LNCaP clone FGC (cell line): ENCODE measurements around the gene PDLIM5.
A peak's percentile ranks its signal among the peaks of the same experiment; 100 is the strongest.
"Not testable (repeated sequence)": the region's sequence is repeated elsewhere in the genome, so short reads cannot be mapped to it uniquely, and the experiment has no call there.

Source experiments
- DNase-seq: peaks from one replicate; pipeline ENCODE4 v3.0.0-alpha.2; 2011; ENCODE audit warnings: low read depth
- H3K4me3 ChIP-seq: 2 replicates; pipeline ENCODE4 v1.5.1; 2011; ENCODE audit warnings: mild to moderate bottlenecking, low read depth, low read length, control low read depth
- TF ChIP-seq, protein P1 (sequence below): IDR thresholded peaks from 2 replicates; pipeline ENCODE4 v1.5.1; 2012; ENCODE audit warnings: mild to moderate bottlenecking; ENCODE audit not compliant: control insufficient read depth, insufficient read depth; ENCODE audit errors: extremely low read depth

The PDLIM5 gene

DNA sequence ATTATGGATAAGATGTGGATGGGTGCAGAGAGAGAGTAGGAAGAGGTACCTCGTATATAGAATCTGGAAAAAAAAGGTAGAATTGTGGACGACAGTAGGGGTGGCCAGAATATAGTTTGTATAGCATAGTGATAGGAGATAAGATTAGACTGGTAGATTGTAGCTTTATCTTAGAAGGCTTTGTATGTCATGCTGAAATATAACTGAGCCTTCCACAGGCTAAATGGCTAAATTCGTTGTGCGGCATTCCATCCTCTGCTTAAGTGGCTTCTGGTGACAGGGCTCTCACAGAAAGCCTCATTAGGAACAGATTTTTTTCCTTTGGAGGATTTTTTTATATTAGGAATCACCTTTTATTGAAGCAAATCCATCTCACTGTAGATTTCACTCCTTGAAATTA lies 163.7 kb downstream of the PDLIM5 start:
- TF ChIP-seq, protein P1, sequence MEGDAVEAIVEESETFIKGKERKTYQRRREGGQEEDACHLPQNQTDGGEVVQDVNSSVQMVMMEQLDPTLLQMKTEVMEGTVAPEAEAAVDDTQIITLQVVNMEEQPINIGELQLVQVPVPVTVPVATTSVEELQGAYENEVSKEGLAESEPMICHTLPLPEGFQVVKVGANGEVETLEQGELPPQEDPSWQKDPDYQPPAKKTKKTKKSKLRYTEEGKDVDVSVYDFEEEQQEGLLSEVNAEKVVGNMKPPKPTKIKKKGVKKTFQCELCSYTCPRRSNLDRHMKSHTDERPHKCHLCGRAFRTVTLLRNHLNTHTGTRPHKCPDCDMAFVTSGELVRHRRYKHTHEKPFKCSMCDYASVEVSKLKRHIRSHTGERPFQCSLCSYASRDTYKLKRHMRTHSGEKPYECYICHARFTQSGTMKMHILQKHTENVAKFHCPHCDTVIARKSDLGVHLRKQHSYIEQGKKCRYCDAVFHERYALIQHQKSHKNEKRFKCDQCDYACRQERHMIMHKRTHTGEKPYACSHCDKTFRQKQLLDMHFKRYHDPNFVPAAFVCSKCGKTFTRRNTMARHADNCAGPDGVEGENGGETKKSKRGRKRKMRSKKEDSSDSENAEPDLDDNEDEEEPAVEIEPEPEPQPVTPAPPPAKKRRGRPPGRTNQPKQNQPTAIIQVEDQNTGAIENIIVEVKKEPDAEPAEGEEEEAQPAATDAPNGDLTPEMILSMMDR = no peak
- DNase-seq = no peak
- H3K4me3 ChIP-seq = no peak overlapping the region

DNA sequence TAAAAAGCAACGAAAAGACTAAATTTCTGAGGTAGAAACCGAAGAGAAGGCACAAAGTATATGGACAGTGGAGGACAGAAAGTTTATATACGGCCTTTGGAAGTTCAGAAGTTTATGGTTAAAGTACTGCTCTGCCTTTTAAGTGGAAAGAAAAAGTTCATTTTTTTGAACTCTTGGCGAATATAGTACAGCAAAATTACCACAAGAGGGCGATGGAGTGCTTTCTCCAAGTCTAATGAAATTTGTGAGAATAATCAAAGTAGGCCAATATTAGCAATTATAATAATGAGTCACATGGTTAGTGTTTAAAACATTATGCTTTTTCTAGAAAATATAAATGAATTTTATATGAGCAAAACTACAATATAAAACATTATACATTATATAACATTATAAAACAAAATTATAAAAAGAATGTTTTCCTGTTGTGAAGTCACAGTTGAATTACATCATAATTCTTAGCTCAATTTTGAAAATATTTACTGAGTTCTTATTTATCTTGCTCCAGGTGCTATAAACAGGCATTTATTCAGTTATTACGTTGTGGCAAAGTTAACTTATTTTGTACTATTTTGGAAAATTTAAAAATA lies 169.8 kb downstream of the PDLIM5 start:
- DNase-seq = no peak
- H3K4me3 ChIP-seq = no peak overlapping the region
- TF ChIP-seq, protein P1 = peak; percentile 61

DNA sequence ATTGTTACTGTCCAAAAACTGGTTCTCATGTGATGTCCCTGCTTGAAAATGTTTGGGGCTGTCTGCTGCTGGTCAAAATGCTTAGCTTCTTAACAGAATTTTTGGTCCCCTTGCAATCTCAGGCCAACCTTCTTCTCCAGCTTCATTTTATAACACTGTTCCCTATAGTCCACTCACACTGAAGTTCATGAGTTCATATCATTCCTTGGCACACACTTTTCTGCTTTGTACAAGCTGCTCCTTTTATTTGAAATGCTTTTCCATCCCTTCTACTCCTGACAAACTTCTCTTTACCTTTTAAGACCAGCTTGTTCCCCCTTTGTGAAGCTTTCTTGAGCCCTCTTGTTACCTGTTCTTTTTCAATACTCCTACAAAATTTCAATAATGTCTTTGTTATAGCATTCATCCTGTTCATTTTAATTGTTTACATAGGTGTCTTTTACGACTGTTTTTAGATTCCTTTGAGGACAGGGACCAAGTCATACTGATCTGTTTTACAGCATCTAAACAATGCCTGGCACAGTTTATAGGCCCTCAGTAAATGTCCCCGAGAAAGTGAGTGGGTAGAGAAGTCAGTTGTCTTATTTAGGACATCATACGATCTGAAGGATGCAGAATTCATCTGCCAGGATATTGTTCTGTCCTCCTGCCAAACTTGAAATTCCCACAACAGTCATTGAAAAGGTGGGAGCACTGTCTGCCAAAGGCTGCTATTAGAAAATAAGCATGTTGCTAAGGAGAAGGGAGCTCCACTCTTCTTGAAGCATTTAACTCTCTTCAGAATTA lies 171.6 kb downstream of the PDLIM5 start:
- H3K4me3 ChIP-seq = no peak overlapping the region
- peak; percentile 99 for DNase-seq
- TF ChIP-seq, protein P1 = no peak

DNA sequence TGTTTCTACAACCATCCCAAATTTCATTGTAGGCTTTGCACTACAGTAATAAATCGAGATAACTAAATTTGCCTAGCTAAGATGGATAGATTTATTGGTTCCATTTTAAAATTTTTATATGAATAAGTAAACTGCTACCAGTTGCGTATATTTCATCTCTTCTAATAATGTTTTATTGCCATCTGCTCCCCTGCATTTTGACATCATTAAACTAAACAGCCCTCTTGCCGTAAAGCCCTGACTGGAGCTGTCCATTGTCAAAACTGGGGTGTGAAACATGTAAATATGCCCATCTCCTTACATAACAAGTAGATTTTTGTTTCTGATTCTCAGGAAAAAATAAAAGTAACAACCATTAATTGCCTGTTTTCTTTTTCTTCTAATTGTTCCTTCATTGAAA lies 175.2 kb downstream of the PDLIM5 start:
- TF ChIP-seq, protein P1 = no peak
- no peak overlapping the region for H3K4me3 ChIP-seq
- peak; percentile 71 for DNase-seq

DNA sequence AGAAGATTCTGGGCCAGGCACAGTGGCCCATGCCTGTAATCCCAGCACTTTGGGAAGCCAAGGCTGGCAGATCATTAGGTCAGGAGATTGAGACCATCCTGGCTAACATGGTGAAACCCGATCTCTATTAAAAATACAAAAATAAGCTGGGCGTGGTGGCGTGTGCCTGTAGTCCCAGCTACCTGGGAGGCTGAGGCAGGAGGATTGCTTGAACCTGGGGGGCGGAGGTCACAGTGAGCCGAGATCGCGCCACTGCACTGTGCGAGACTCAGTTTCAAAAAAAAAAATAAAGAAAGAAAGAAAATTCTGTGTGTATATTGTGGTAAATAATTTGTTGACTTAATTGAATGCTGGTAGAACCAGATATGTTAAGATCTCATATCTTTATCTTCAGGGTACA lies 177.3 kb downstream of the PDLIM5 start:
- DNase-seq, H3K4me3 ChIP-seq: not testable (repeated sequence)

DNA sequence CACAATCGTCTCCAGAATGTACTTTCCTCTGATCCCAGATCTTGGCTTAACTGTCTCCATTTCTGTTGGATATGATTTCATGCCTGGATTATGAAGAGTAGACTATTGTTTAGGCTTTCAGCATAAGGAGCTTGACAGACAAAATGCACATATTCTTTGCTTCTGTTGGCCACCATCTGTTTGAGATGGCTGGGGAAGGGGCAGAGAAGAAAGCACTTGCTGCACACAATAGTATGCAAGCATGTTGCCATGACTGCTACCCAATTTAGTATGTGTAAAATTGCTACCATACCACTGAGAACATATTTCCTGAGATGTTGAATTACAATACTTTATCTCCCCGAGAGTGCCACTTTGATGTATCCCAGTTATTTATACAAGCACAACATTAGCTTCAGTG lies 178.1 kb downstream of the PDLIM5 start:
- TF ChIP-seq, protein P1 = no peak
- no peak for DNase-seq
- no peak overlapping the region for H3K4me3 ChIP-seq

DNA sequence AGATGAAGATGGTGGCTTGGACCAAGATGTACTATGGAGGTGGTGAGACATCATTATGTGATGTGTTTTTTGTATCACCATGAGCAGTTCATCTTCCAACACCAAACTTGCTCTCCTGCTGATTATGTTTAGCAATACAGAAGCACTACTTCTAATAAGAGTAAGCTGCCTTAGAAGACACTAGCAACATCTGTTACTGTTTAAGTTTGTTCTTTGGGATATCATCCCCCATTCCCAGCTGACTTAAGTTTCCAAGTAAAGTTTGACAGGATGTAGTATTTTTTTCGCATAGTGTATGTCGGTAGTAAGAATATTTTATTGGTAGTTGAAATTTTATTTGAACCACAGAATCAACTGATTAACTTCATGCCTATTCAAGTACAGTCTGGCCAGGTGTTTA lies 182.5 kb downstream of the PDLIM5 start:
- TF ChIP-seq, protein P1 = no peak
- no peak for DNase-seq
- no peak overlapping the region for H3K4me3 ChIP-seq
